Tibial nerve (tissue), 4 donors: ENCODE measurements around the gene PSMD12.

ENCODE experiments used
- EP300 ChIP-seq, 2 donors: sonication (generic); formaldehyde crosslinking; IDR thresholded peaks; one replicate each; pipeline ENCODE4 v1.6.1; 2017; ENCODE audit warnings: antibody characterized with exemption in 2 of 2, mild to moderate bottlenecking in 1 of 2
- POLR2A ChIP-seq, 2 donors: fragments of 450-650 bp; IDR thresholded peaks; one replicate each; pipeline ENCODE4 v1.6.1; 2017; ENCODE audit warnings: antibody characterized with exemption in 2 of 2, mild to moderate bottlenecking in 2 of 2, moderate library complexity in 2 of 2
- TF ChIP-seq, protein P1 (sequence below), 5 experiments: fragments of 200-600 bp in 3 of 5; fragments of 450-650 bp in 2 of 5; sonication (generic) in 3 of 5; IDR thresholded peaks; one replicate each; pipeline ENCODE4 v1.5.1; 2016 to 2019; ENCODE audit warnings: antibody characterized with exemption in 5 of 5, mild to moderate bottlenecking in 3 of 5, moderate library complexity in 2 of 5

DNA sequence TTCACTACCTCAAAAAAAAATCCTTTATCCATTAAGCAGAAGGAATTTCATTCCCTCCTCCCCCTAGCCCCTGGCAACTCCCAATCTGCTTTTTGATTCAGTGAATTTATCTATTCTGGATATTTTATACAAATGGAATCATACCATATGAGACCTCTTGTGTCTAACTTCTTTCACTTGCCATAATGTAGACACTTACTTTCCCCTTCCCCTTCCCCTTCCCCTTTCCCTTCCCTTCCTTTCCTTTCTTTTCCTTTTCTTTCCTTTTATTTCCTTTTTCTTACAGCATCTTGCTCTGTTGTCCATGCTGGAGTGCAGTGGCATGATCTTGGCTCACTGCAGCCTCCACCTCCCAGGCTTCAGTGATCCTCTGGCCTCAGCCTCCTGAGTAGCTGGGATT is 50.5 kb downstream of the PSMD12 start:
- no peak for TF ChIP-seq POLR2A (IDR thresholded peaks at IDR 0.05)
- TF ChIP-seq, protein P1, sequence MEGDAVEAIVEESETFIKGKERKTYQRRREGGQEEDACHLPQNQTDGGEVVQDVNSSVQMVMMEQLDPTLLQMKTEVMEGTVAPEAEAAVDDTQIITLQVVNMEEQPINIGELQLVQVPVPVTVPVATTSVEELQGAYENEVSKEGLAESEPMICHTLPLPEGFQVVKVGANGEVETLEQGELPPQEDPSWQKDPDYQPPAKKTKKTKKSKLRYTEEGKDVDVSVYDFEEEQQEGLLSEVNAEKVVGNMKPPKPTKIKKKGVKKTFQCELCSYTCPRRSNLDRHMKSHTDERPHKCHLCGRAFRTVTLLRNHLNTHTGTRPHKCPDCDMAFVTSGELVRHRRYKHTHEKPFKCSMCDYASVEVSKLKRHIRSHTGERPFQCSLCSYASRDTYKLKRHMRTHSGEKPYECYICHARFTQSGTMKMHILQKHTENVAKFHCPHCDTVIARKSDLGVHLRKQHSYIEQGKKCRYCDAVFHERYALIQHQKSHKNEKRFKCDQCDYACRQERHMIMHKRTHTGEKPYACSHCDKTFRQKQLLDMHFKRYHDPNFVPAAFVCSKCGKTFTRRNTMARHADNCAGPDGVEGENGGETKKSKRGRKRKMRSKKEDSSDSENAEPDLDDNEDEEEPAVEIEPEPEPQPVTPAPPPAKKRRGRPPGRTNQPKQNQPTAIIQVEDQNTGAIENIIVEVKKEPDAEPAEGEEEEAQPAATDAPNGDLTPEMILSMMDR (IDR thresholded peaks at IDR 0.05): no peak
- TF ChIP-seq EP300 (IDR thresholded peaks at IDR 0.05): no peak
